ENCODE data around the gene MRPL36. TPM values are rescaled to one million over a fixed set of nuclear protein-coding genes. Genes with fewer than 3 reads are reported as not detected.

Gene MRPL36
- total RNA-seq, 1 experiment from 2014 or later = 116 TPM

DNA sequence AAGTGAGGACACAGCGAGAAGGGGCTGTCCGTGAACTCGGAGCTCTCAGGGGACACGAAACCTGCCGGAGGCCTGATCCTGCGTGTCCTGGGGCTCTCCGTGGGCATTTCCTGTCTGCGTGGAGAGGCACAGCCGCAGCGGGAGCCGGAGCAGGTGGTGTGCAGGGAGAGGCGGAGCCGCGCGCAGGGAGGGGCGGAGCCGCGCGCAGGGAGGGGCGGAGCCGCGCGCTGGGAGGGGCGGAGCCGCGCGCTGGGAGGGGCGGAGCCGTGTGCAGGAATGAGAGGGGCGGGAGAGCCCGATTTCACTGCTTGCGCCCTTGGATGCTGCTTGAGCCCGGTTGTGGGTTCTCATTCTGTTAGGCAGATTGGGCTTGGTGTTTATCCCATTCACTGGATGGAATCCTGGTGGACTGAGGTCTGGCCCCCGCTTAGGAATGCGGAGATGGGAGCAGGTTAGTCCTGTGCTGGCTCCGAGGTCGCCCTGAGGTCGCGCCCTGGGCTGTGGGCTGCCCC, 28.3 kb upstream of the MRPL36 start:
- no peaks in the 10 kb centered on the region for H3K9me2 ChIP-seq (replicated peaks; ENCODE audit: low read length)
- no peak overlapping the region for H2AFZ ChIP-seq (ENCODE audit: low read length)
- no TSS peak for BruUV-seq (replicated peaks)
- no peaks in the 10 kb centered on the region for H4K20me1 ChIP-seq (ENCODE audit: low read length)
- no peak for ATAC-seq
- DNase-seq = no peak
- H3K9me3 ChIP-seq (ENCODE audit: low read length) = no peaks in the 10 kb centered on the region
- H3K36me3 ChIP-seq (ENCODE audit: low read depth, low read length) = no peaks in the 10 kb centered on the region; the same call in 1 of the 2 replicates
- no peak for TF ChIP-seq EZH2 (IDR thresholded peaks at IDR 0.05; ENCODE audit: low read length, unreplicated experiment)
- TF ChIP-seq, protein P1, sequence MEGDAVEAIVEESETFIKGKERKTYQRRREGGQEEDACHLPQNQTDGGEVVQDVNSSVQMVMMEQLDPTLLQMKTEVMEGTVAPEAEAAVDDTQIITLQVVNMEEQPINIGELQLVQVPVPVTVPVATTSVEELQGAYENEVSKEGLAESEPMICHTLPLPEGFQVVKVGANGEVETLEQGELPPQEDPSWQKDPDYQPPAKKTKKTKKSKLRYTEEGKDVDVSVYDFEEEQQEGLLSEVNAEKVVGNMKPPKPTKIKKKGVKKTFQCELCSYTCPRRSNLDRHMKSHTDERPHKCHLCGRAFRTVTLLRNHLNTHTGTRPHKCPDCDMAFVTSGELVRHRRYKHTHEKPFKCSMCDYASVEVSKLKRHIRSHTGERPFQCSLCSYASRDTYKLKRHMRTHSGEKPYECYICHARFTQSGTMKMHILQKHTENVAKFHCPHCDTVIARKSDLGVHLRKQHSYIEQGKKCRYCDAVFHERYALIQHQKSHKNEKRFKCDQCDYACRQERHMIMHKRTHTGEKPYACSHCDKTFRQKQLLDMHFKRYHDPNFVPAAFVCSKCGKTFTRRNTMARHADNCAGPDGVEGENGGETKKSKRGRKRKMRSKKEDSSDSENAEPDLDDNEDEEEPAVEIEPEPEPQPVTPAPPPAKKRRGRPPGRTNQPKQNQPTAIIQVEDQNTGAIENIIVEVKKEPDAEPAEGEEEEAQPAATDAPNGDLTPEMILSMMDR (conservative IDR thresholded peaks at IDR 0.05; ENCODE audit: low read depth, low read length) = no peak
- TF ChIP-seq EZH2phosphoT487 (IDR thresholded peaks at IDR 0.05; ENCODE audit: borderline replicate concordance, low read length) = no peak
- H3K27ac ChIP-seq (ENCODE audit: low read length) = no peak overlapping the region
- H3K9ac ChIP-seq (ENCODE audit: low read length) = no peak overlapping the region
- no peak overlapping the region for H3K4me2 ChIP-seq (ENCODE audit: low read length)
- intact Hi-C loops (cut with micrococcal nuclease) = no loop called here
- no peak overlapping the region for H3K4me3 ChIP-seq (ENCODE audit: low read length)
- no peaks in the 10 kb centered on the region for H3K27me3 ChIP-seq (ENCODE audit: low read length)
- H3F3A ChIP-seq (ENCODE audit: low read length, unreplicated experiment) = no peaks in the 10 kb centered on the region
- ChIA-PET POLR2A (ENCODE audit: unreplicated experiment) (no interaction called here), CTCF (no interaction called here)
- no peaks in the 10 kb centered on the region for H3K4me1 ChIP-seq (ENCODE audit: insufficient read depth, low read length)
- no peaks in the 10 kb centered on the region for H3K79me2 ChIP-seq (ENCODE audit: low read length)

DNA sequence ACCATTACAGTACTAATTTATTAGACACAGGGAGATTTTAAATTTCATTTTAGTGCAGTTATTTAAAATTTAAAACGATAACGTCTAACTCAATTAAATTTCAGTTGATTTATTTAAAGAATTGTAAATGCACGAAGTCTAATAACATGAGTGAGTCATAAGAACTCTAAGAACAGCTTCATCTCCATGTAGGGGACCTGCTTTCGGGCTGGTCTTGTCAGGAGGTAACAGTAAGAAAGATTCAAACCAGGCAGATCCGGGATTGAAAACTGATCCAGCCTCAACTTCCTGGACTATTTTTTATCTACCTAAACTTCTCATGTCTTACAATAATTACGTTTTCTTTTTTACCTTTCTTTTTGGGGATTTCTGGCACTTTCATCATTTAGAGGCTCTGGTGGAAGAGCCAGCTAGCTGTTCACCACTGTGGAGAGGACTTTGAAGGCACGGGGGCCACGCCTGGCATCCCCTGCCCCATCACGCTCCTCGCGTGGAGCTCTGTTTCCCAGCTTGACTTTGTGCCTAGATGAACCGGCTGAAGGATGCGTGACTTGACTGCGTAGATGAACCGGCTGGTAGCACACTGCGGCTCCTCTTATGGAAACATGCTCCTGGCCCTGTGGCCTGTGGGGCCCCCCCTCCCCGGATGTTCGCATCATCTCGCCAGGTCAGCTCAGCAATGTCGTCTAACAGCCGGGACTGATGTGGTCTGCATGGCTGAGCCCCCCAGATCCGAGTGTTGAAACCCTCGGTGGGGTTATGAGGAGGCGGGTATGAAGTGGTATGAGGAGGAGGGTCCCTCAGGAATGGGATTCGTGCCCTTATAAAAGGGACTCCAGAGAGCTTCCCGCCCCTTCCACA, 27.6 kb upstream of the MRPL36 start:
- Histone ChIP-seq H3K36me3 (ENCODE audit: low read depth, low read length) (no peaks in the 10 kb centered on the region; the same call in none of the 2 replicates), H3K9me3 (ENCODE audit: low read length) (no peaks in the 10 kb centered on the region), H3K27ac (ENCODE audit: low read length) (no peak overlapping the region), H2AFZ (ENCODE audit: low read length) (no peak overlapping the region), H3K79me2 (ENCODE audit: low read length) (no peaks in the 10 kb centered on the region), H3K27me3 (ENCODE audit: low read length) (no peaks in the 10 kb centered on the region), H3K4me2 (ENCODE audit: low read length) (no peak overlapping the region), H3K9me2 (replicated peaks; ENCODE audit: low read length) (no peaks in the 10 kb centered on the region), H3K4me1 (ENCODE audit: insufficient read depth, low read length) (no peaks in the 10 kb centered on the region), H4K20me1 (ENCODE audit: low read length) (no peaks in the 10 kb centered on the region), H3F3A (ENCODE audit: low read length, unreplicated experiment) (no peaks in the 10 kb centered on the region), H3K9ac (ENCODE audit: low read length) (no peak overlapping the region), H3K4me3 (ENCODE audit: low read length) (no peak overlapping the region)
- ChIA-PET POLR2A (ENCODE audit: unreplicated experiment) (no interaction called here), CTCF (no interaction called here)
- ATAC-seq (no peak), DNase-seq (no peak)
- no TSS peak for BruUV-seq (replicated peaks)
- intact Hi-C loops (cut with micrococcal nuclease) = no loop called here
- TF ChIP-seq EZH2 (IDR thresholded peaks at IDR 0.05; ENCODE audit: low read length, unreplicated experiment) (no peak), EZH2phosphoT487 (IDR thresholded peaks at IDR 0.05; ENCODE audit: borderline replicate concordance, low read length) (no peak)
- TF ChIP-seq, protein P1 (conservative IDR thresholded peaks at IDR 0.05; ENCODE audit: low read depth, low read length) = no peak
